ENCODE results near the gene STRBP. TPM values are rescaled to one million over a fixed set of nuclear protein-coding genes. Genes with fewer than 3 reads are reported as not detected.

STRBP gene
- total and polyA plus RNA-seq, 9 donors: 4.9 to 18.8 (median 11.2) TPM

DNA sequence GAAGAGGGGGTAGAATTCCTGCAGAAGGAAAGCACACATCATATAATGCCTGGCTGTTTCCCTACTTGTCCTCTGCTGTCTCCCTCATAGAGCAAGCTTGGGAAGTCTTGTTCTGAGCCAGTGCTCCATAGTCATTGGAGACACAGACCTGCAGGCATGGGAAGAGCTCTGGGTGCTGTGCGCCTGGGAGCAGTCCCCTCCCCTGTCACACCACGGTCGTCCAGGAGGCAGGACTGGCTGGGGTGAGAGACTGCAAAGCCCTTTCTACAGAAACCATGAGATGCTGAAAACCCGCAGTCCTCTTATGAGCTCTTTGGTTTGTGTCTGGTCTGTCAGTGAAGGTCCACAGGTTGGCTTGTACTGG lies 170.3 kb downstream of the STRBP start:
- 75 to 78% (median 76%) methylated on average over 4 of the region's 4 CpGs for WGBS, 3 donors
- DNase-seq: no peak
- Histone ChIP-seq H3K27ac (no peak overlapping the region), H3K36me3 (no peaks in the 10 kb centered on the region), H3K27me3 (no peaks in the 10 kb centered on the region), H3K4me1 (ENCODE audit: insufficient read depth) (no peaks in the 10 kb centered on the region), H3K4me3 (no peak overlapping the region), H3K9me3 (no peaks in the 10 kb centered on the region)
- TF ChIP-seq POLR2A (IDR thresholded peaks at IDR 0.05): no peak
- TF ChIP-seq, protein P1, sequence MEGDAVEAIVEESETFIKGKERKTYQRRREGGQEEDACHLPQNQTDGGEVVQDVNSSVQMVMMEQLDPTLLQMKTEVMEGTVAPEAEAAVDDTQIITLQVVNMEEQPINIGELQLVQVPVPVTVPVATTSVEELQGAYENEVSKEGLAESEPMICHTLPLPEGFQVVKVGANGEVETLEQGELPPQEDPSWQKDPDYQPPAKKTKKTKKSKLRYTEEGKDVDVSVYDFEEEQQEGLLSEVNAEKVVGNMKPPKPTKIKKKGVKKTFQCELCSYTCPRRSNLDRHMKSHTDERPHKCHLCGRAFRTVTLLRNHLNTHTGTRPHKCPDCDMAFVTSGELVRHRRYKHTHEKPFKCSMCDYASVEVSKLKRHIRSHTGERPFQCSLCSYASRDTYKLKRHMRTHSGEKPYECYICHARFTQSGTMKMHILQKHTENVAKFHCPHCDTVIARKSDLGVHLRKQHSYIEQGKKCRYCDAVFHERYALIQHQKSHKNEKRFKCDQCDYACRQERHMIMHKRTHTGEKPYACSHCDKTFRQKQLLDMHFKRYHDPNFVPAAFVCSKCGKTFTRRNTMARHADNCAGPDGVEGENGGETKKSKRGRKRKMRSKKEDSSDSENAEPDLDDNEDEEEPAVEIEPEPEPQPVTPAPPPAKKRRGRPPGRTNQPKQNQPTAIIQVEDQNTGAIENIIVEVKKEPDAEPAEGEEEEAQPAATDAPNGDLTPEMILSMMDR (IDR thresholded peaks at IDR 0.05): no peak
- TF ChIP-seq EP300 (IDR thresholded peaks at IDR 0.05): no peak
- intact Hi-C loops (cut with DNase I): no loop called here

DNA sequence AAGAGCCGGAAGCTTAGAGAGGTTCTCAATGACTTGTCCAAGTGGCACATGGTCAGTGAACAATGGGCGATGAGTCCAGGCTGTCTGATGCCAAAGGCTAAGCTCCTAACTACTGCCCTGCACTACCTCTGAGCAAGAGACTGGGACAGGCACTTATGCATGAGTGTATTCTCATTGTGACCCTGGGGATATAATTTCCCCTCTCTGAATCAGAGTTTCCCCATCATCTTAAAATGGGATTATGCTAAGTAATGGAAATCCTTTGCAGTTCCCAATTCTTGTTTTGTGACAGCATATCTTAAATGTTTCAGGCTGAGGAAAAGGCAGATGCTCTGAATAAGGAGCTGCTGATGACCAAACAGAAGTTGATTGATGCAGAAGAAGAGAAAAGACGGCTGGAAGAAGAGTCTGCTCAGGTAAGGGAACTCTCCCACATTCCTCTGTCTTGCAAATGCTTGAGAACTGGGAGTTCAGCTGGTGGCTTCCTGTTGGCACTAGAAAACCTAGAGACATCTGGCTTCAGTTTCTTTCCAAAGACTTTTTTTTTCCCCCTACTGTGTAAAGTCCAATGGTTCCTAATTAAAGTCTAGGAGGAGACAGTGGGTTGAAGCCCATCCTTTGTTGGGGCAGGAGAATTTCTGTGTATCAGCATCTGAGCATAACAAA lies 170.8 kb downstream of the STRBP start:
- intact Hi-C loops (cut with DNase I): no loop called here
- 92 to 95% (median 93%) methylated on average over 3 of the region's 3 CpGs for WGBS, 3 donors
- no peak overlapping the region for H3K27ac ChIP-seq
- H3K4me3 ChIP-seq: no peak overlapping the region
- no peaks in the 10 kb centered on the region for H3K9me3 ChIP-seq
- no peaks in the 10 kb centered on the region for H3K27me3 ChIP-seq
- TF ChIP-seq POLR2A (IDR thresholded peaks at IDR 0.05) (no peak), EP300 (IDR thresholded peaks at IDR 0.05) (no peak)
- TF ChIP-seq, protein P1 (IDR thresholded peaks at IDR 0.05): no peak
- H3K4me1 ChIP-seq (ENCODE audit: insufficient read depth): no peaks in the 10 kb centered on the region
- H3K36me3 ChIP-seq: no peaks in the 10 kb centered on the region
- no peak for DNase-seq

DNA sequence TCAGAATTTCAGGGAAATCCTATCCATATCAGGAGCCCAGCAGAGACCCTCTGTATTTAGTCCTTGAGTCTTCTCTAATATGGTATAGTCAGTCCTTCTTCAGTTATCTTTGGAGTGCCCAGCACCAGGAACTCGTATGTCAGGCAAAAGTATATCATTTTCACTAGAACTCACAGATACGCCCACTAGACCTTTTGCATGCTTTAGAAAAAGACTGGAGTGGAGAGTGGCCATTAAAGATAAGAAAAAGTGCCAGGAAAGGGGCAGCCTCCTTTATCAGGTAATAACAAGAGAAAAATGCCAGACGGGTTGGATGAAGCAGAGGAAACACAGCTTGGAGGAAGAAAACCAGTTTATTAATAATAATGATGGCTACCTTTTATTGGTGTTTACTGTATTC lies 171.4 kb downstream of the STRBP start:
- H3K27me3 ChIP-seq: no peaks in the 10 kb centered on the region
- H3K36me3 ChIP-seq: no peaks in the 10 kb centered on the region
- DNase-seq: no peak
- intact Hi-C loops (cut with DNase I): no loop called here
- H3K4me3 ChIP-seq: no peak overlapping the region
- no peaks in the 10 kb centered on the region for H3K4me1 ChIP-seq (ENCODE audit: insufficient read depth)
- no peak overlapping the region for H3K27ac ChIP-seq
- TF ChIP-seq EP300 (IDR thresholded peaks at IDR 0.05): no peak
- TF ChIP-seq POLR2A (IDR thresholded peaks at IDR 0.05): no peak
- TF ChIP-seq, protein P1 (IDR thresholded peaks at IDR 0.05): no peak
- WGBS, 3 donors: 56 to 93% (median 75%) methylated on average over 3 of the region's 3 CpGs
- no peaks in the 10 kb centered on the region for H3K9me3 ChIP-seq

DNA sequence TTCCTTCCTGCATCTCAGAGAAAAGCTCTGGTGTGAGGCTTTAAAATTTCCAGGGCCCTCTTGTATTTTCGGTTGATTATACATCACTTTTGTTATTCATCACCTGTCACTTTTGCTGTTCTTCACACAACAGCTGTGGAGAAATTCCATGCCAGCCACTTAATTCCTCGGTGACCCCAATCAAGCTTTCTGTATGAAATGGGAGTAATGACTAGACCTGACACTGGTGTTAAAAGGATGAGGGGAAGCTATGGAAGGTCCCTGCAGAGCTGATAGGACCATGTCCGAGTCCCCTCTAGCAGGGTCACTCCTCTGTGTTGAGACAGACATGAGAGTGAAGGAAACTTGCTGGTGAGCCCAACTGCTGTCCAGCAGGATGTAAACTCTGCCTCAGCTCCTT lies 175.2 kb downstream of the STRBP start:
- no peaks in the 10 kb centered on the region for H3K9me3 ChIP-seq
- no peaks in the 10 kb centered on the region for H3K36me3 ChIP-seq
- no peak overlapping the region for H3K4me3 ChIP-seq
- intact Hi-C loops (cut with DNase I): no loop called here
- DNase-seq: no peak
- H3K4me1 ChIP-seq (ENCODE audit: insufficient read depth): peaks cover 3% of the 10 kb centered on the region
- TF ChIP-seq POLR2A (IDR thresholded peaks at IDR 0.05): no peak
- TF ChIP-seq EP300 (IDR thresholded peaks at IDR 0.05): no peak
- TF ChIP-seq, protein P1 (IDR thresholded peaks at IDR 0.05): no peak
- no peaks in the 10 kb centered on the region for H3K27me3 ChIP-seq
- no peak overlapping the region for H3K27ac ChIP-seq
- 76 to 81% (median 79%) methylated on average over 3 of the region's 3 CpGs for WGBS, 3 donors
